Uterus (tissue), 4 donors: ENCODE data around the gene EIF2S1. TPM values are rescaled to one million over a fixed set of nuclear protein-coding genes. Genes with fewer than 3 reads are reported as not detected.
"Not testable (repeated sequence)": the region's sequence is repeated elsewhere in the genome, so short reads cannot be mapped to it uniquely, and the experiment has no call there.

Experiments used
- DNase-seq, 2 donors: peaks; one replicate each; pipeline ENCODE4 v3.0.0-alpha.2; 2019 to 2020
- H3K27ac ChIP-seq, 2 donors: fragments of 200-600 bp; sonication (generic); 1 replicate in 1 of 2; 2 replicates in 1 of 2; pipeline ENCODE4 v1.5.1; 2016 to 2018
- H3K27me3 ChIP-seq, 2 donors: fragments of 200-600 bp; sonication (generic); one replicate each; pipeline ENCODE4 v1.5.1; 2018 to 2019; ENCODE audit warnings: control low read depth in 1 of 2
- H3K36me3 ChIP-seq, 2 donors: fragments of 200-600 bp; sonication (generic); one replicate each; pipeline ENCODE4 v1.5.1; 2019; ENCODE audit warnings: control low read depth in 1 of 2
- H3K4me1 ChIP-seq, 2 donors: fragments of 200-600 bp; sonication (generic); one replicate each; pipeline ENCODE4 v1.5.1; 2018 to 2019; ENCODE audit warnings: control low read depth in 1 of 2
- H3K4me3 ChIP-seq, 2 donors: fragments of 200-600 bp; sonication (generic); 1 replicate in 1 of 2; 2 replicates in 1 of 2; pipeline ENCODE4 v1.5.1; 2018 to 2019; ENCODE audit warnings: mild to moderate bottlenecking in 1 of 2
- H3K9me3 ChIP-seq, 2 donors: fragments of 200-600 bp; sonication (generic); one replicate each; pipeline ENCODE4 v1.5.1; 2019; ENCODE audit warnings: control low read depth in 1 of 2
- CTCF ChIP-seq, 4 experiments: fragments of 200-600 bp in 2 of 4; fragments of 450-650 bp in 2 of 4; sonication (generic) in 2 of 4; IDR thresholded peaks; one replicate each; pipeline ENCODE4 v1.5.1; 2016 to 2019; ENCODE audit warnings: antibody characterized with exemption in 4 of 4, mild to moderate bottlenecking in 2 of 4, moderate library complexity in 1 of 4
- POLR2A ChIP-seq, 2 donors: fragments of 450-650 bp; IDR thresholded peaks; one replicate each; pipeline ENCODE4 v1.6.1; 2016; ENCODE audit warnings: antibody characterized with exemption in 2 of 2, mild to moderate bottlenecking in 1 of 2, moderate library complexity in 1 of 2
- intact Hi-C: fragments of 100-400 bp; cut with DNase I; formaldehyde crosslinking; loops from one replicate; pipeline ENCODE4 v1.15.1; 2023; ENCODE audit warnings: low total_unique reads
- total RNA-seq, 4 donors: library from RNA; depleted of rRNA in 3 of 4; stranded (reverse); fragments of >200 nt in 3 of 4; gene quantifications; one replicate each; pipeline versions ENCODE4 v1.1.0 to v1.2.4, GENCODE V29; 2014 to 2023
- donor health status: DM: yes; HTN: yes; CAD: no.

Gene EIF2S1
- total RNA-seq, 4 donors from 2014 or later: 60.9 to 111 (median 85.7) TPM

- no peaks in the 10 kb centered on the region for H3K9me3 ChIP-seq
- intact Hi-C loops: no loop called here
- H3K4me3 ChIP-seq: no peak overlapping the region
These were observed 36.3 kb downstream of the EIF2S1 start for GRCh38 chr14:67396381-67396970.

GRCh38 chr14:67397536-67397935 lies 37.4 kb downstream of the EIF2S1 start:
- no peak for DNase-seq

More at GRCh38 chr14:67396381-67396970, 36.3 kb downstream of the EIF2S1 start:
- Histone ChIP-seq H3K27ac (no peak overlapping the region), H3K36me3 (no peaks in the 10 kb centered on the region), H3K4me1 (no peaks in the 10 kb centered on the region), H3K27me3 (no peaks in the 10 kb centered on the region)
- no peak for TF ChIP-seq CTCF (IDR thresholded peaks at IDR 0.05)
- DNase-seq: no peak

GRCh38 chr14:67400434-67400833 lies 40.3 kb downstream of the EIF2S1 start:
- no peaks in the 10 kb centered on the region for H3K27me3 ChIP-seq
- no peak overlapping the region for H3K4me3 ChIP-seq
- DNase-seq: no peak
- no peaks in the 10 kb centered on the region for H3K36me3 ChIP-seq
- H3K4me1 ChIP-seq: no peaks in the 10 kb centered on the region
- no peak overlapping the region for H3K27ac ChIP-seq
- intact Hi-C loops: no loop called here
- no peaks in the 10 kb centered on the region for H3K9me3 ChIP-seq
- TF ChIP-seq CTCF (IDR thresholded peaks at IDR 0.05) (no peak), POLR2A (IDR thresholded peaks at IDR 0.05) (no peak)

More at GRCh38 chr14:67397536-67397935, 37.4 kb downstream of the EIF2S1 start:
- Histone ChIP-seq H3K4me3 (no peak overlapping the region), H3K36me3 (no peaks in the 10 kb centered on the region), H3K4me1 (no peaks in the 10 kb centered on the region), H3K9me3 (no peaks in the 10 kb centered on the region), H3K27ac (no peak overlapping the region), H3K27me3 (no peaks in the 10 kb centered on the region)
- no peak for TF ChIP-seq CTCF (IDR thresholded peaks at IDR 0.05)
- no peak for TF ChIP-seq POLR2A (IDR thresholded peaks at IDR 0.05)
- intact Hi-C loops: no loop called here

- no peak overlapping the region for H3K27ac ChIP-seq
- no peak for TF ChIP-seq CTCF (IDR thresholded peaks at IDR 0.05)
- no peak for TF ChIP-seq POLR2A (IDR thresholded peaks at IDR 0.05)
- H3K4me1 ChIP-seq: no peaks in the 10 kb centered on the region
- DNase-seq: no peak
- H3K9me3 ChIP-seq: no peaks in the 10 kb centered on the region
- intact Hi-C loops: no loop called here
- no peaks in the 10 kb centered on the region for H3K36me3 ChIP-seq
- no peaks in the 10 kb centered on the region for H3K27me3 ChIP-seq
- no peak overlapping the region for H3K4me3 ChIP-seq
These were observed 45.6 kb downstream of the EIF2S1 start for GRCh38 chr14:67405771-67406170.

- H3K4me3 ChIP-seq, H3K36me3 ChIP-seq, H3K27ac ChIP-seq, H3K9me3 ChIP-seq, H3K4me1 ChIP-seq, DNase-seq, intact Hi-C loops, H3K27me3 ChIP-seq: not testable (repeated sequence)
These were observed 48.1 kb downstream of the EIF2S1 start for GRCh38 chr14:67408122-67408801.
